ENCODE results near the gene ZNF343. TPM values are rescaled to one million over a fixed set of nuclear protein-coding genes. Genes with fewer than 3 reads are reported as not detected.
"Not testable (repeated sequence)": the region's sequence is repeated elsewhere in the genome, so short reads cannot be mapped to it uniquely, and the experiment has no call there.

The ZNF343 gene
- total RNA-seq, 4 donors from 2014 or later, result 12.0 to 15.6 (median 13.6) TPM

GRCh38 chr20:2524709-2525506 is 16.2 kb upstream of the ZNF343 start:
- peak overlapping the region; percentile 47 to 91 (median 86) for H3K27ac ChIP-seq
- peak in 1 of 2 donors; percentile 20 for DNase-seq (ENCODE audit: low spot score in 2 of 2)
- no peaks in the 10 kb centered on the region for H3K36me3 ChIP-seq
- no peaks in the 10 kb centered on the region for H3K9me3 ChIP-seq
- no peaks in the 10 kb centered on the region for H3K27me3 ChIP-seq
- peaks cover 0 to 30% (median 0%) of the 10 kb centered on the region in 4 donors for H3K4me1 ChIP-seq
- H3K4me3 ChIP-seq, result peak overlapping the region; percentile 76 to 99 (median 78)
- WGBS, 2 donors, result 1 to 2% methylated on average over 54 to 60 of the region's 64 CpGs
- TF ChIP-seq EP300 (IDR thresholded peaks at IDR 0.05), result no peak
- TF ChIP-seq POLR2A (IDR thresholded peaks at IDR 0.05), result no peak
- TF ChIP-seq CTCF (IDR thresholded peaks at IDR 0.05), result peak in 2 of 5 experiments; percentile 0 to 36

GRCh38 chr20:2523919-2524708 is 15.4 kb upstream of the ZNF343 start:
- peaks cover 0 to 30% (median 0%) of the 10 kb centered on the region in 4 donors for H3K4me1 ChIP-seq
- no peaks in the 10 kb centered on the region for H3K9me3 ChIP-seq
- H3K27ac ChIP-seq, result peak overlapping the region; percentile 47 to 91 (median 86)
- WGBS, 2 donors, result 12 to 13% methylated on average over 26 of the region's 26 CpGs
- peak; percentile 64 to 83 for DNase-seq (ENCODE audit: low spot score in 2 of 2)
- TF ChIP-seq CTCF (IDR thresholded peaks at IDR 0.05), result peak; percentile 91 to 99 (median 98)
- peak in 1 of 2 donors; percentile 45 for TF ChIP-seq POLR2A (IDR thresholded peaks at IDR 0.05)
- TF ChIP-seq EP300 (IDR thresholded peaks at IDR 0.05), result peak in 1 of 2 donors; percentile 49
- no peaks in the 10 kb centered on the region for H3K27me3 ChIP-seq
- H3K4me3 ChIP-seq, result peak overlapping the region; percentile 76 to 99 (median 78)
- H3K36me3 ChIP-seq, result no peaks in the 10 kb centered on the region

DNA sequence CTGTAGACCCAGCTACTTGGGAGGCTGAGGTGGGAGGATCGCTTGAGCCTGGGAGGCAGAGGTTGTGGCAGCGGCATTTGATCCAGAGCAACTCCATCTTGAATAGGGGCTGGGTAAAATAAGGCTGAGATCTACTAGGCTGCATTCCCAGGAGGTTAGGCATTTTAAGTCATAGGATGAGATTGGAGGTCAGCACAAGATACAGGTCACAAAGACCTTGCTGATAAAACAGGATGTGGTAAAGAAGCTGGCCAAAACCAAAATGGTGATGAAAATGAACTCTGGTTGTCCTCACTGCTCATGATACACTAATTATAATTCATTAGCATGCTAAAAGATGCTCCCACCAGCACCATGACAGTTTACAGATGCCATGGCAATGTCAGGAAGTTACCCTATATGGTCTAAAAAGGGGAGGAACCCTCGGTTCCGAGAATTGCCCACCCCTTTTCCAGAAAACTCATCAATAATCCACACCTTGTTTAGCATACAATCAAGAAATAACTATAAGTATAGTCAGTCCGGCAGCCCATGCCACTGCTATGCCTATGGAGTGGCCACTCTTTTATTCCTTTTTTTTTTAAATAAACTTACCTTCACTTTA is 14.2 kb upstream of the ZNF343 start:
- peaks cover 0 to 30% (median 0%) of the 10 kb centered on the region in 4 donors for H3K4me1 ChIP-seq
- H3K27ac ChIP-seq; H3K36me3 ChIP-seq; H3K9me3 ChIP-seq; H3K4me3 ChIP-seq; H3K27me3 ChIP-seq; DNase-seq (ENCODE audit: low spot score in 2 of 2): not testable (repeated sequence)
- WGBS, 2 donors, result 84 to 92% methylated on average over 5 of the region's 5 CpGs

DNA sequence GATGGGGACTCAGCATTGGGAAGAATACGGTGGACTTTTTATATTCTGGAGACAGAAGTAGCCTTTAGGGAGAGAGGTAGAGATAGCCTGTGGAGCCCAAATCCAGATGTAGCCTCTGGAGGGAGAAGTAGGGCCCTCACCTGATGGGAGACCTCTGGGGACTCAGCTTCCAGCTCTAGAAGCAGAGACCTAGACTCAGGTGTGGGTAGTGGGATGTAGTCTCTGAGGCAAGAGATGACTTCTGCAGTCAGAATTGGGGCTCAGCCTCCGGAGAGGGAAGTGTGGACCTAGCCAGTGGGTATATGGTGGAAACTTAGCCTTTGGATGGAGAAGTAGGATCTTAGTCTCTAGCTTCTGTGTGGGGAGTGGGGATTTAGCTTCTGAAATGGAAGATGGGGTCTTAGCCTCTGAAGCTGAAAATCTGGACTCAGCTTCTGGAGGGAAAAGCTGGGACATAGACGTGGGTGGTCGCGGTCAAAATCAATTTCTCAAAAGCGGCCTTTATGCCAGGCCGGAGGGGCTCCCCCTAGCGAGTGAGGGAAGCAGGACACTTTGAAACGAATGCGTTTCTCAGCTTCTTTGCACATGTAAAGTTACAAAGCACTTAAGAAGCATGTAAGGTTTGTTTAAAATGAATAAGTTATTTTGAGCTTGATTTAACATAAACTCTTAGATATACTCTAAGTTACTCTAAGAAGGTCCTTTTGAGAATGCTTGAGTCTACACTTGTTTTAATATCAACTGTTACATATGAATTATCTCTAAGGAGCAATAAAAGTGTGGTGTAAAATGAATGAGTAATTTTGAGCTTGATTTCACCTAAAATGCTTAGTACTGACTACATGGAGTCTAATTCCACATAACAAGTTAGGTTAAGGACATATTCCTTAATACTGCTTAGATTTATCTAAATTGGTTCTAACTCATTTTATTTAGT is 12.9 kb upstream of the ZNF343 start:
- H3K9me3 ChIP-seq, result no peaks in the 10 kb centered on the region
- WGBS, 2 donors, result 14 to 22% methylated on average over 10 of the region's 10 CpGs
- peaks cover 0 to 30% (median 0%) of the 10 kb centered on the region in 4 donors for H3K4me1 ChIP-seq
- TF ChIP-seq EP300 (IDR thresholded peaks at IDR 0.05) (no peak), CTCF (IDR thresholded peaks at IDR 0.05) (peak; percentile 53 to 87 (median 84)), POLR2A (IDR thresholded peaks at IDR 0.05) (no peak)
- no peak overlapping the region for H3K4me3 ChIP-seq
- no peaks in the 10 kb centered on the region for H3K27me3 ChIP-seq
- H3K27ac ChIP-seq, result no peak overlapping the region
- DNase-seq (ENCODE audit: low spot score in 2 of 2), result peak in 1 of 2 donors; percentile 40
- H3K36me3 ChIP-seq, result no peaks in the 10 kb centered on the region

DNA sequence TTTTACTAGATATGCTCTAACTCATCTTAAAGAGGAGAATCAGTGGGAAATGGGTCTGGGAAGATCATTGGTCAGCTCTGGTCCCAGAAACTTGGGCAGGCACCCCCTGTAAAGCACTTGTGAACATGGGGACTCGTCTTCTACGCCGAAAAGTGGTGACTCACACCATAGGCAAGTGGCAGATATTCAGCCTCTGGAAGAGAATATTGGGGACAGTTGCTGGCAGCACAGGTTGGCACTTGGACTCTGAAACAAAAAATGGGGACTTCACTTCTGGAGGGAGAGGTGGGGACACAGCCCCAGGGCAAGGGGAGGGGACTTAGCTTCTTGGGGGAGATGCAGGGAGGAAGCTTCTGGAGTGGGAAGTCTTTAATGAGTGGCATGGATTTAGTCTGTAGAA is 11.9 kb upstream of the ZNF343 start:
- no peaks in the 10 kb centered on the region for H3K36me3 ChIP-seq
- H3K27ac ChIP-seq, result no peak overlapping the region
- H3K9me3 ChIP-seq, result no peaks in the 10 kb centered on the region
- H3K27me3 ChIP-seq, result no peaks in the 10 kb centered on the region
- WGBS, 2 donors, result 91 to 94% methylated on average over 3 of the region's 3 CpGs
- no peak overlapping the region for H3K4me3 ChIP-seq
- TF ChIP-seq CTCF (IDR thresholded peaks at IDR 0.05), result no peak
- TF ChIP-seq EP300 (IDR thresholded peaks at IDR 0.05), result no peak
- TF ChIP-seq POLR2A (IDR thresholded peaks at IDR 0.05), result no peak
- H3K4me1 ChIP-seq, result peaks cover 0 to 26% (median 0%) of the 10 kb centered on the region in 4 donors
- DNase-seq (ENCODE audit: low spot score in 2 of 2), result no peak

All from tibial nerve (tissue), 4 donors.